HG02798 (cell line): ENCODE results near the gene GRAMD1A.

Source experiments
- ATAC-seq: cut with Tn5 transposase; IDR thresholded peaks from one replicate; pipeline ENCODE4 v1.9.1; 2021; ENCODE audit warnings: mild to moderate bottlenecking; ENCODE audit not compliant: unreplicated experiment, poor library complexity

GRAMD1A gene

GRCh38 chr19:35033067-35034004, 33.2 kb downstream of the GRAMD1A start:
- no peak for ATAC-seq

- ATAC-seq: no peak
These were observed 33.9 kb downstream of the GRAMD1A start for GRCh38 chr19:35034005-35034502.

- ATAC-seq: no peak
These were observed 34.7 kb downstream of the GRAMD1A start for GRCh38 chr19:35034588-35035382.

GRCh38 chr19:35037716-35038622, 37.8 kb downstream of the GRAMD1A start:
- no peak for ATAC-seq

- no peak for ATAC-seq
These were observed 38.7 kb downstream of the GRAMD1A start for GRCh38 chr19:35038623-35039512.

GRCh38 chr19:35039881-35040825, 40.0 kb downstream of the GRAMD1A start:
- ATAC-seq: no peak

GRCh38 chr19:35040826-35041547, 40.9 kb downstream of the GRAMD1A start:
- ATAC-seq: no peak

GRCh38 chr19:35041548-35042055, 41.5 kb downstream of the GRAMD1A start, which contains the start of gene HPN:
TSS of gene HPN (plus strand) at chr19:35041721. CDS start at chr19:35042507, 786 bp downstream.
- ATAC-seq: no peak

GRCh38 chr19:35042056-35042730, 42.1 kb downstream of the GRAMD1A start:
- ATAC-seq: no peak

- no peak for ATAC-seq
These were observed 43.0 kb downstream of the GRAMD1A start for GRCh38 chr19:35042954-35043604.

GRCh38 chr19:35043906-35044305, 43.8 kb downstream of the GRAMD1A start:
- ATAC-seq: no peak

- no peak for ATAC-seq
These were observed 44.4 kb downstream of the GRAMD1A start for GRCh38 chr19:35044317-35045117.

GRCh38 chr19:35045667-35046300, 45.7 kb downstream of the GRAMD1A start:
- ATAC-seq: no peak

- no peak for ATAC-seq
These were observed 46.3 kb downstream of the GRAMD1A start for GRCh38 chr19:35046461-35046860.

GRCh38 chr19:35048911-35049411, 48.8 kb downstream of the GRAMD1A start:
- no peak for ATAC-seq
